NCI-H524 treated with DMSO at 0.1 percent for 48 hours (cell line): ENCODE results near the gene TUBA3E.
"Not testable (repeated sequence)": the region's sequence is repeated elsewhere in the genome, so short reads cannot be mapped to it uniquely, and the experiment has no call there.

Experiments
- DNase-seq: peaks from one replicate; lab custom pipeline; 2025; lab: John Stamatoyannopoulos, UW

The TUBA3E gene

DNA sequence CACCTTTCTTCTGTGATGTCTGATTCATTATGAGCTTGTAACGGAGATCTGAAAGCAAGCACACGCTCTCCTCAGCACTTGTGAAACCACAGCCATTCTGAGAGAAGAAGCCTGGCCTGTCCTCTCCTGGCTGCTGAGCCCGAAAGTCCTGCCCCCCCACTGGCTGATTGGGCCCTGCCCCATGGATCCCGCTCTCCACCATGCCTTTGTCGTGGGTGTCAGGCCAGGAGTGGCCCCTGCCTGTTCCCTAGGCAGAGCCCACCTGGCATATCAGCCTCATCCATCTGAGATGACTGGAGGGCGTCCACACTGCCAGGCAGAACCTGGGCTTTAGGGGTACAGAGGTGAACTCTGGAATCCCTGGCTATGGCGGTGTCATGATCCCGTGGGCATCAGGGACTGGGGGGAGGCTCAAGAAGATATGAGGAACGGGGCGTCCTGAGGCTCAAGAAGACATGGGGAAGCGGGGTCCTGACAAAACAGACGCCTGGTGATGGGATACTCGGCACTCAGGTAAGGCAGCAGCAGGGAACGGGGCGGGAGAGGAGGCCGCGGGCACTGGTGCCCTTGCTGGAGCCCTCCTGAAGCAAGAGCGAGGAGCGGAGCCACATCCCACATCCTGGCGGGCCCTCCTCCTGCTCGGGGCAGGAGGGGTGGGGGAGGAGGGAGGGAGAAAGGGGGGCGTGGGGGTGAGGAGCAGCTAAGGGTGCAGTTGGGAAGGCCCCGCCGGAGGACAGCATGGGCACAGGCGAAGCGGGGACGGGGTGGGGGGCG, 54.8 kb downstream of the TUBA3E start:
- not testable (repeated sequence) for DNase-seq

DNA sequence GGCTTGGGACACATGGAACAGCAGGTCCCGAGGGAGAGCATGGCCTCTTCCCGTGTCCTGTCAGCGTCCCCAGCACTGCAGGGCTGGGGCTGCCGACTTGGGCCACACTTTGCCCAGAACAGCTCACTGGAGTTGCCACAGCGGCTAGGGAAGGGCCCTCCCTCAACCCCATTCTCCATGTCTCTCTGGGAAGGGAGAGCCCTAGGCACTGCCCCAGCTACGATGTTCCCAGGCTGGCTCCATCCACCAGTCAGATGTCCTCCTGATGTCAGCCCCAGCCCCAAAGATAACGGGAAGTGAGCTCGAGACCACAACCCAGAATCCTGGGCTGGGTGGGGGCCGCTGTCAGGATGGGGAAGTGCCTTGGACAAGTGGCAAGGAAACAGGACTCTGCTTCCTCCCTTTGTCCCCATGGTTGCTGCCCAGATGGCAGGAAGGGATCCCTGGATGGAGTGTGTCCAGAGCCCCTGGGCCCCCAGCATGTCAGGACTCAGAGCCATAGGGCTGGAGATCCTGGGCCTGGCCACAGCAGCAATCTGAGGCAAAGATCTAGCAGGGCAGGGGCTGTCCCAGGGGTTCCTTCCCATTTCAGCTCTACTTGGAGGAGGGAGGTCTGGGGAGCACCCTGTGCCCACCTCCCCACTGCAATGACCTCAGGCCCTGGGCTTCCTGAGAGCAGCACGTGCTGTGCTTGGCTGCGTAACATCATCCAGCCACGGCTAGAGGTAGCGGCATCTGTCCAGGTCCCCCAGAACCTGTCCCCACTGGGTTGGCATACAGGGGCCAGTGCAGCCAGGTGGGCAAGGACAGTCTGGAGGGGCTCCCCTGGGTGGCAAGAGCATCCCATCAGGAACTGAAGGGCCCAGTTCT, 55.6 kb downstream of the TUBA3E start:
- DNase-seq = not testable (repeated sequence)
